ENCODE results near the gene SOX1. TPM values are rescaled to one million over a fixed set of nuclear protein-coding genes. Genes with fewer than 3 reads are reported as not detected.

Gene SOX1
- total RNA-seq, 4 donors from 2014 or later, result 0.19 to 0.68 TPM; not detected in 2

- H3K9me3 ChIP-seq, result no peaks in the 10 kb centered on the region
- H3K36me3 ChIP-seq, result no peaks in the 10 kb centered on the region
- 13% methylated on average over 33 of the region's 33 CpGs for WGBS
- peaks cover 100% of the 10 kb centered on the region for H3K27me3 ChIP-seq
- peak overlapping the region; percentile 17 for H3K4me3 ChIP-seq
- H3K27ac ChIP-seq, result no peak overlapping the region
- peaks cover 45% of the 10 kb centered on the region for H3K4me1 ChIP-seq
- no peak for DNase-seq (ENCODE audit: low spot score in 2 of 2)
- TF ChIP-seq POLR2AphosphoS5 (IDR thresholded peaks at IDR 0.05) (no peak), EP300 (IDR thresholded peaks at IDR 0.05) (no peak), CTCF (IDR thresholded peaks at IDR 0.05) (no peak), POLR2A (IDR thresholded peaks at IDR 0.05) (no peak)
Observed at GRCh38 chr13:112069061-112069844, 2.3 kb downstream of the SOX1 start.

GRCh38 chr13:112069845-112070251 lies 2.9 kb downstream of the SOX1 start:
- H3K36me3 ChIP-seq, result no peaks in the 10 kb centered on the region
- peak in 1 of 2 donors; percentile 41 for DNase-seq (ENCODE audit: low spot score in 2 of 2)
- no peaks in the 10 kb centered on the region for H3K9me3 ChIP-seq
- WGBS, result 18% methylated on average over 17 of the region's 17 CpGs
- no peak overlapping the region for H3K4me3 ChIP-seq
- peaks cover 45% of the 10 kb centered on the region for H3K4me1 ChIP-seq
- H3K27me3 ChIP-seq, result peaks cover 100% of the 10 kb centered on the region
- no peak overlapping the region for H3K27ac ChIP-seq
- no peak for TF ChIP-seq POLR2AphosphoS5 (IDR thresholded peaks at IDR 0.05)
- no peak for TF ChIP-seq POLR2A (IDR thresholded peaks at IDR 0.05)
- TF ChIP-seq EP300 (IDR thresholded peaks at IDR 0.05), result no peak
- no peak for TF ChIP-seq CTCF (IDR thresholded peaks at IDR 0.05)

GRCh38 chr13:112071102-112071722 lies 4.3 kb downstream of the SOX1 start:
- WGBS, result 43% methylated on average over 13 of the region's 13 CpGs
- Histone ChIP-seq H3K36me3 (no peaks in the 10 kb centered on the region), H3K27ac (no peak overlapping the region), H3K27me3 (peaks cover 100% of the 10 kb centered on the region), H3K4me3 (no peak overlapping the region), H3K4me1 (peaks cover 42% of the 10 kb centered on the region), H3K9me3 (no peaks in the 10 kb centered on the region)
- TF ChIP-seq EP300 (IDR thresholded peaks at IDR 0.05) (no peak), CTCF (IDR thresholded peaks at IDR 0.05) (no peak), POLR2AphosphoS5 (IDR thresholded peaks at IDR 0.05) (no peak), POLR2A (IDR thresholded peaks at IDR 0.05) (no peak)
- peak in 1 of 2 donors; percentile 56 for DNase-seq (ENCODE audit: low spot score in 2 of 2)

- Histone ChIP-seq H3K9me3 (no peaks in the 10 kb centered on the region), H3K4me1 (peaks cover 35% of the 10 kb centered on the region), H3K36me3 (no peaks in the 10 kb centered on the region), H3K27ac (no peak overlapping the region), H3K27me3 (peaks cover 94% of the 10 kb centered on the region), H3K4me3 (peak overlapping the region; percentile 34)
- 15% methylated on average over 58 of the region's 59 CpGs for WGBS
- no peak for TF ChIP-seq POLR2A (IDR thresholded peaks at IDR 0.05)
- TF ChIP-seq CTCF (IDR thresholded peaks at IDR 0.05), result no peak
- TF ChIP-seq POLR2AphosphoS5 (IDR thresholded peaks at IDR 0.05), result no peak
- TF ChIP-seq EP300 (IDR thresholded peaks at IDR 0.05), result no peak
- DNase-seq (ENCODE audit: low spot score in 2 of 2), result peak in 1 of 2 donors; percentile 55
Observed at GRCh38 chr13:112071723-112072533, 5.0 kb downstream of the SOX1 start.
